Stimulated activated CD4-positive, alpha-beta T cell treated with anti-CD3 and anti-CD28 coated beads, Interleukin-1b, Interleukin-23, amount 100 ng/mL, for 48 hours (primary cell): Measurements from ENCODE around the gene EIF4A2.

Experiments
- DNase-seq: peaks from one replicate; pipeline ENCODE4 v3.0.0-alpha.2; 2020

Gene EIF4A2

DNA sequence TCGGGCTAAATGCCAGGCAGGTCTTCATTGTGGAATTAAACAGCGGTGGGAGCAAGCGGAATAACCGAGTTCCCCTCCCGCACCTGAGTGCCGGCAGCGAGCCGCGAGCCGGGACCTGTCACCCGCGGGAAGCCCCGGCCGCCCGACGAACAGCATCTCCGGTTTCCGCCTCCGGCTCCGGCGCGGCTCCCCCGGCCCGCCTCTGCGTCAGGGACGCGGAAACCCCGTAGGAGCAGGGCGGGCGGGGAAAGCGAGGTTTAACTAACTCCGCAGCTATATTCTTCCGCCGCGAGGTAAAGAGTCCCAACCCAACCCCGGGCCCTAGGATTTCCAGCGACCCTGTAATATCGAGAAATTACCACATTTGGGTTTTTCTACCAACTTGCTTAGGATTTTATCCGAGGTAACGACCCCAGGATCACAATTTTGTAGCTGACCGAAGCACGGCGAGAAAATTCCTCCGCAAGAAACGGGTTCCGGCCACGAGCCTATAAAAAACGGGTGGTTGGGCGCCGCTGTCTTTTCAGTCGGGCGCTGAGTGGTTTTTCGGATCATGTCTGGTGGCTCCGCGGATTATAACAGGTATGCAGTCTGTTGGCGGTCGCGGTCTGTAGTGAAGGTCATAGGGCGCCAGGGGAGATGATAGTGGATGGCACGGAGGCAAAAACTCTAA lies at the start of gene EIF4A2:
TSS of gene EIF4A2 (plus strand) at position 520 of the 673 bp plus-strand sequence. CDS start at position 554, 34 bp downstream.
- DNase-seq, result peak; percentile 90

GRCh38 chr3:186742618-186743380 lies 40.6 kb upstream of the EIF4A2 start:
- no peak for DNase-seq

- DNase-seq, result no peak
Measured at GRCh38 chr3:186743666-186744065, 39.7 kb upstream of the EIF4A2 start.

DNA sequence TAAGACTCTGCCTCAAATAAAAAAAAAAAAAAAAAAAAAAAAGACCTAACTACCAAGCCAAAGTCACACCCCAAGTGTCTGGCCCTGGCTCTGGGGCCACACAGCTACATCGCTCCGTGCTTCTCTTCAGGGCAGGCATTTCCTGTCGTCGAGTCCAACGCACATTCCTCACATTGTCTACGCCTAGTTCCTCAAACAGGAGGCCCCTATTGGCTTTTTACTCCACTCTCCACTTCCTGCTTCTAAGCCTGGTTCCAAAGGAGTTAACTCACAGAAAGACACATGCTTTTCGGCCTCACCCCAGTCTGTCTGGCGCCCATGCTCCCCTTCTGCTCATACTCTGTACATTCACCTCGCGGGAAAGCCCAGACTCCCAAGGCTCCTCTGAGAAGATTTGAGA lies 37.4 kb upstream of the EIF4A2 start:
- DNase-seq, result peak; percentile 4

DNA sequence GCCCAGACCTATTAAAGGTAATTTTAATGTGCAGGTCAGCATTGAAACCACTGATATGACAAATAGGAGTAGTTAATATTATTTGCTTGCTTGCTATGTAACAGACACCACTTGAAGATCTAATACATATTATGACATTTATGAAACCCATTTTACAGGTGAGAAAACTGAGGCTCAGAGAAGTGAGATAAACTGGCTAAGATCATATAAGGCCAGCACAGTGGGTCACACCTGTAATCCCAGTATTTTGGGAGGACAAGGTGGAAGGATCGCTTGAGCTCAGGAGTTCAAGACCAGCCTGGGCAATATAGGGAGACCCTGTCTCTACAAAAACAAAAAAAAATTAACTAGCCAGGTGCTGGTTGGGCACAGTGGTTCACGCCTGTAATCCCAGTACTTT lies 33.1 kb upstream of the EIF4A2 start:
- no peak for DNase-seq

GRCh38 chr3:186751480-186751879 lies 31.9 kb upstream of the EIF4A2 start:
- no peak for DNase-seq

- DNase-seq, result no peak
Measured at GRCh38 chr3:186754006-186754405, 29.4 kb upstream of the EIF4A2 start.

DNA sequence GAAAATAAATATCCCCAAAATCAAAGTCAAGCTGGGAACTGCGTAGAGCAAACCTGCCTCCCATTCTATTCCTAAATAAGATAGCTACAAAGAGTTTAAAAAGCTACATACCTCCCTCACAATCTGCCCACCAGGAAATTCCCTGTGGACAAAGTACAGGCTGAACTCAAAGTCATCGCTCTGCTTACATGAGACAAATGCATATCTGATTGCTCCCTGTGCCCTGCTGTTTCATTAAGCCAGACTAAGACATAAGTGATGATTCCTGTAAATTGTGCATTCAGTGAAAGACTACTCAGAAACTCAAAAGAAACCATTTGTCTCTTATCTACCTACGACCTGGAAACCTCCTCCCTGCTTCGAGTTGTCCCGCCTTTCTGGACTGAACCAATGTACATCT lies 28.5 kb upstream of the EIF4A2 start:
- DNase-seq, result no peak

- no peak for DNase-seq
Measured at GRCh38 chr3:186757214-186757613, 26.2 kb upstream of the EIF4A2 start.

- DNase-seq, result no peak
Measured at GRCh38 chr3:186757686-186758220, 25.6 kb upstream of the EIF4A2 start.

DNA sequence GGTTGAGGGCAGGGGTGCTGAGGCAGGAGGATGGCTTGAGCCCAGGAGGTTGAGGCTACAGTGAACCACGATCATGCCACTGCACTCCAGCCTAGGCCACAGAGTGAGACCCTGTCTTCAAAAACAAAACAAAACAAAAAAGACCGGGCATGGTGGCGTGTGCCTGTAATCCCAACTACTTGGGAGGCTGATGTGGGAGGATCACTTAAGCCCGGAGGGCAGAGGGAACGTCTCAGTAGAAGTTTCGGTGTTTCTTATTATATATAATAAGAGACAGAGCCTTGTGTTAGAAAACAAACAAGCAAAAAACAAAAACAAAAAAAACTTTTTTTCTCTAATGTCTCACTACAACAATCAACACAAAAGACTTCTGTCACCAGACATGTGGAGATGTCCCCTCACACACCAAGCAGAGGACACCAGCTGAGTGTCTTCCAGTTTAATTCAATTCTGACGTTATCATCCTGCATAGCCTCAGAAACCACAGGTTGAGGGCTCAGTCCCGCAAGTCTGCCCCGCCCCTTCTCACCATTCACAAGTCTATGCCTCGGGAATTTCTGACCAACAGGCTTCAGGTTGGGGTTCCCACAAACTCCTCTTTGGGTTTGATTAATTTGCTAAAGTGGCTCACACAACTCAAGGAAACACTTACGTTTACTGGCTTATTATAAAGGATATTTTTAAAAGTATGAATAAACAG lies 24.0 kb upstream of the EIF4A2 start:
- no peak for DNase-seq

DNA sequence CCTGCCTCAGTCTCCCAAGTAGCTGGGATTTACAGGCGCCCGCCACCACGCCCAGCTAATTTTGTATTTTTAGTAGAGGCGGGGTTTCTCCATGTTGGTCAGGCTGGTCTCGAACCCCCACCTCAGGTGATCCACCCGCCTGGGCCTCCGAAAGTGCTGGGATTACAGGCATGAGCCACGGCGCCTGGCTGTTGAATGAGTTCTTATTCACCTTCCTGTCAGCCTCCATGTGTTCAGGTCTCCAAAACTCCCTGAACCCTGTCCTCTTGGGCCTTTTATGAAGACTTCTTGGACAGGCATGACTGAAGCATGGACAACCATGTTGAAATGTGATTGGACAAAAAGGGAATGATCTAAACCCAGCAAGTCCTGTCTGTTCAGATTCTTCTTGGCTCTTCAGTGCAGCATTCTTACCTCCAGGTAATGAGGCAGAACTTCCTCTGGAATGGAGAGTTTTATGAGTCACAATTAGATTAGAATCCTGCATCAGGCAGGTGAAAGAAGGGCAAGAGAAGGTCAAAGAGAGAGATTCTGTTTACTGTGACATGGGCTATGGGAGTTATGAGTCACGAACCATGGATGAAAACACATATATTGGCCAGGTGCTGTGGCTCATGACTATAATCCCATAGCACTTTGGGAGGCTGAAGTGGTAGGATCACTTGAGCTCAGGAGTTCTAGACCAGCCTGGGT lies 23.1 kb upstream of the EIF4A2 start:
- no peak for DNase-seq

GRCh38 chr3:186760897-186761447 lies 22.4 kb upstream of the EIF4A2 start:
- DNase-seq, result no peak

- DNase-seq, result no peak
Measured at GRCh38 chr3:186772281-186772694, 11.1 kb upstream of the EIF4A2 start.

DNA sequence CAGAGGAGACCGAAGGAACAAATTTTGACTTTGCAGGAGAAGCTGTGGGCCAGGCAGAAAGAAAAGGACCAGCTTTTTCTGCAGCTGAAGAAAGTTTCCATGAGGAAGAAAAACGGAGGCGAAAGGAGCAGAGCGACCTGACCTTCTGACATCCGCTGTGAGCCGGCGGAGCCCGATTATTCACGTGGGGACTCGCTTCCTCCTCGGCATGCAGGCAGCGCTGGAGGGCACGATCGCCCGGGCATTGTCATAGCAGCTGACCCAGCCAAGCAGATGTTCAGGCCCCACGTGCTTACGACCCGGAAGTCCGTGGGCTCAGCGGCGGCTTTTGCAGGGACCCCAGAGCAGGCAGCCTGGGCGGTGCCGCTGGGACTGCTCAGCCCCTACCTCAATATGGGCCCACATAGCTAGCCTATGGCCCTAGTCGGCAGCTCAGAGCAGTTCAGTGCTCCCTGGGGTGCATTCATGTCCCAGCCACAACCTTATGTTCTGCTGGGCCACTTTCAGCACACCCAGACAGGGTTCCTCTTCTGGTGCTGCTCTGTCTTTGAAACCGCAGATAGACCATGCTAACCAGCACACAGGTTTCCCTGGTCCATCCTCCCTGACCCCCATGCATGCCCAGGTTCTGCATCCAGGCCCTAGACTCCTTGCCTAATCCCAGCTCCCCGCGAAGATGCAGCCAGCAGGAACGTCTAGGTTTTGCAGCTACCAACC lies 10.5 kb upstream of the EIF4A2 start:
- DNase-seq, result peak; percentile 76

DNA sequence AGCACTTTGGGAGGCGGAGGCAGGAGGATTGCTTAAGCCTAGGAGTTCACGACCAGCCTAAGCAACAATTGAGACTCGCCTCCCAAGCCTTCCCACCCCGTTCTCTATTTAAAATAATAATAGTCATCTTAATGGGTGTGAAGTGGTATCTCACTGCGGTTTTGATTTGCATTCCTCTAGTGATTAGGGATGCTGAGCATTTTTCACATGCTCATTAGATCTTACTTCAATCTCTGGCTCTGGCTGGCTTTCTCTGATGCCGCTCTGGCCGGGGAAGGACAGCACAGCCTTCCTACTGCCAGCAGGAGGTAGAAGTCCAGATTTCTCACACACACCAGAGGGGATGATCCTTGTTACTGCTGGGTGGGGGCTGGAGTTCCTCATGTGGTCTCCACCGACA lies 7.4 kb upstream of the EIF4A2 start:
- no peak for DNase-seq

DNA sequence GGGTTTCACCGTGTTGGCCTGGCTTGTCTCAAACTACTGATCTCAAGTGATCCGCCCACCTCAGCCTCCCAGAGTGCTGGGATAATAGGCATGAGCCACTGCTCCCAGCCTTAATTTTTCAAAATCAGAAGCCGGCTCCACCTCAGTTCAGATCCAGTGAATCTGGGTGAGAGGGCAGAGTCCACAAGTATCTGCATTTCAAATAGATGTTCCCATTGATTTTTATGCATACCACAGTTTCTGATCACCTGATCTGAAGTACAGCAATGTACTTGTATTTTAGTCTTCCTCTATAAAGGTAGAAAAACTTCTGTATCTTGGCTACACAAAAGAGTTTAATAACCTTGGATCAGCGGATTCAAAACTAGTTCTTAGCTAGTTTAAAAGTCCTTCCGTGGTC lies 4.2 kb upstream of the EIF4A2 start:
- DNase-seq, result no peak

- no peak for DNase-seq
Measured at GRCh38 chr3:186782542-186783057, 777 bp upstream of the EIF4A2 start.

GRCh38 chr3:186783731-186784515 lies 546 bp downstream of the EIF4A2 start:
- DNase-seq, result peak; percentile 78

GRCh38 chr3:186784820-186785494 lies 1.6 kb downstream of the EIF4A2 start:
- no peak for DNase-seq
